ENCODE data around the gene GAD2. TPM values are rescaled to one million over a fixed set of nuclear protein-coding genes. Genes with fewer than 3 reads are reported as not detected.

GAD2 gene
- total RNA-seq, 1 experiment from 2014 or later = not detected

DNA sequence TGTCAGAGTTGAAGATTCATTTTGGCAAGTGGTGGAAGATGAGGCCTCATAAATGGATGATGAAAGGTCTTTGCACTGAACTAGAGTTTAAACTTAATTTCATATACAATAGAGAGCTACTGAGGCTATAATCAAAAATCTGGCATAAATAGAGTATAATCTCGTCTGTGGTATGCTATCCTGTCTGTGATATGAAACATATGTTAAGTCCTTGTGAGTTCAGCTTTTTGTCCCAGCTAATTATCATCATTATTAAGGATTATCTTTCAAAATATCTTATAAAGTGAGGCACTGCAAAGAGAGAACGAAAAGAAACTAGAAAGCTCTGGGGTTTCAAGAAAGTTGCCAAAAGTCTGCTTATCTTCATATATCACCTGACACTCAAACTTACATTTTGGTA lies 83.4 kb downstream of the GAD2 start:
- DNase-seq (ENCODE audit: low read depth, low spot score) = no peak
- no peak overlapping the region for H3K27ac ChIP-seq (ENCODE audit: low read length)
- CTCF ChIA-PET = no interaction called here

GRCh38 chr10:26303366-26303765 lies 86.8 kb downstream of the GAD2 start:
- Histone ChIP-seq H3K9me3 (ENCODE audit: control insufficient read depth, insufficient read depth, low read depth, low read length) (no peaks in the 10 kb centered on the region), H3K27ac (ENCODE audit: low read length) (no peak overlapping the region), H3K4me1 (ENCODE audit: control insufficient read depth, insufficient read depth, low read length) (no peaks in the 10 kb centered on the region), H3K4me3 (ENCODE audit: low read depth in 2 of 2, low read length in 2 of 2) (no peak overlapping the region), H3K27me3 (ENCODE audit: control insufficient read depth, insufficient read depth, low read length) (no peaks in the 10 kb centered on the region), H3K36me3 (ENCODE audit: control insufficient read depth, insufficient read depth, low read length) (no peaks in the 10 kb centered on the region)
- ChIA-PET POLR2A (no interaction called here), CTCF (no interaction called here)
- intact Hi-C loops (cut with micrococcal nuclease; ENCODE audit: unreplicated experiment) (no loop called here), in situ Hi-C loops (cut with HindIII; ENCODE audit: low pct_unique_long_range_greater_than_20kb, low sequenced_read_pairs) (no loop called here)
- ATAC-seq (no peak), DNase-seq (ENCODE audit: low read depth, low spot score) (no peak)
- no TSS peak for BruUV-seq (replicated peaks)
- TF ChIP-seq, protein P1, sequence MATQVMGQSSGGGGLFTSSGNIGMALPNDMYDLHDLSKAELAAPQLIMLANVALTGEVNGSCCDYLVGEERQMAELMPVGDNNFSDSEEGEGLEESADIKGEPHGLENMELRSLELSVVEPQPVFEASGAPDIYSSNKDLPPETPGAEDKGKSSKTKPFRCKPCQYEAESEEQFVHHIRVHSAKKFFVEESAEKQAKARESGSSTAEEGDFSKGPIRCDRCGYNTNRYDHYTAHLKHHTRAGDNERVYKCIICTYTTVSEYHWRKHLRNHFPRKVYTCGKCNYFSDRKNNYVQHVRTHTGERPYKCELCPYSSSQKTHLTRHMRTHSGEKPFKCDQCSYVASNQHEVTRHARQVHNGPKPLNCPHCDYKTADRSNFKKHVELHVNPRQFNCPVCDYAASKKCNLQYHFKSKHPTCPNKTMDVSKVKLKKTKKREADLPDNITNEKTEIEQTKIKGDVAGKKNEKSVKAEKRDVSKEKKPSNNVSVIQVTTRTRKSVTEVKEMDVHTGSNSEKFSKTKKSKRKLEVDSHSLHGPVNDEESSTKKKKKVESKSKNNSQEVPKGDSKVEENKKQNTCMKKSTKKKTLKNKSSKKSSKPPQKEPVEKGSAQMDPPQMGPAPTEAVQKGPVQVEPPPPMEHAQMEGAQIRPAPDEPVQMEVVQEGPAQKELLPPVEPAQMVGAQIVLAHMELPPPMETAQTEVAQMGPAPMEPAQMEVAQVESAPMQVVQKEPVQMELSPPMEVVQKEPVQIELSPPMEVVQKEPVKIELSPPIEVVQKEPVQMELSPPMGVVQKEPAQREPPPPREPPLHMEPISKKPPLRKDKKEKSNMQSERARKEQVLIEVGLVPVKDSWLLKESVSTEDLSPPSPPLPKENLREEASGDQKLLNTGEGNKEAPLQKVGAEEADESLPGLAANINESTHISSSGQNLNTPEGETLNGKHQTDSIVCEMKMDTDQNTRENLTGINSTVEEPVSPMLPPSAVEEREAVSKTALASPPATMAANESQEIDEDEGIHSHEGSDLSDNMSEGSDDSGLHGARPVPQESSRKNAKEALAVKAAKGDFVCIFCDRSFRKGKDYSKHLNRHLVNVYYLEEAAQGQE (IDR thresholded peaks at IDR 0.05; ENCODE audit: insufficient read depth in 1 of 2, low read depth in 2 of 2, low read length in 1 of 2) = no peak
- no peak for TF ChIP-seq SIN3A (IDR thresholded peaks at IDR 0.05; ENCODE audit: borderline replicate concordance, insufficient read depth, low read depth, low read length)
- TF ChIP-seq CTCF (IDR thresholded peaks at IDR 0.05) = no peak
- no peak for TF ChIP-seq TCF7L2 (IDR thresholded peaks at IDR 0.05; ENCODE audit: low read depth, low read length)
- TF ChIP-seq POLR2AphosphoS5 (IDR thresholded peaks at IDR 0.05; ENCODE audit: low read depth, low read length) = no peak

More for the DNA sequence above, 83.4 kb downstream of the GAD2 start:
- in situ Hi-C loops (cut with HindIII; ENCODE audit: low pct_unique_long_range_greater_than_20kb, low sequenced_read_pairs) = no loop called here
- no peak for TF ChIP-seq CTCF (IDR thresholded peaks at IDR 0.05)
- TF ChIP-seq, protein P1 (IDR thresholded peaks at IDR 0.05; ENCODE audit: insufficient read depth in 1 of 2, low read depth in 2 of 2, low read length in 1 of 2) = no peak
- TF ChIP-seq POLR2AphosphoS5 (IDR thresholded peaks at IDR 0.05; ENCODE audit: low read depth, low read length) = no peak
- no peak for TF ChIP-seq SIN3A (IDR thresholded peaks at IDR 0.05; ENCODE audit: borderline replicate concordance, insufficient read depth, low read depth, low read length)
- no peak for TF ChIP-seq TCF7L2 (IDR thresholded peaks at IDR 0.05; ENCODE audit: low read depth, low read length)
- no peaks in the 10 kb centered on the region for H3K27me3 ChIP-seq (ENCODE audit: control insufficient read depth, insufficient read depth, low read length)
- POLR2A ChIA-PET = no interaction called here
- BruUV-seq (replicated peaks) = no TSS peak
- no peak overlapping the region for H3K4me3 ChIP-seq (ENCODE audit: low read depth in 2 of 2, low read length in 2 of 2)
- no peaks in the 10 kb centered on the region for H3K9me3 ChIP-seq (ENCODE audit: control insufficient read depth, insufficient read depth, low read depth, low read length)
- no peaks in the 10 kb centered on the region for H3K4me1 ChIP-seq (ENCODE audit: control insufficient read depth, insufficient read depth, low read length)
- intact Hi-C loops (cut with micrococcal nuclease; ENCODE audit: unreplicated experiment) = no loop called here
- ATAC-seq = no peak
- no peaks in the 10 kb centered on the region for H3K36me3 ChIP-seq (ENCODE audit: control insufficient read depth, insufficient read depth, low read length)
